Prostate gland (tissue), 2 donors: ENCODE measurements around the gene NOL4.

Experiments
- CTCF ChIP-seq, 4 experiments: fragments of 200-600 bp in 2 of 4; fragments of 450-650 bp in 2 of 4; sonication (generic) in 2 of 4; IDR thresholded peaks; 1 replicate in 3 of 4; 2 replicates in 1 of 4; pipeline ENCODE4 v1.5.1; 2016 to 2019; ENCODE audit warnings: antibody characterized with exemption in 4 of 4, mild to moderate bottlenecking in 2 of 4, moderate library complexity in 2 of 4
- POLR2A ChIP-seq: fragments of 450-650 bp; IDR thresholded peaks from one replicate; pipeline ENCODE4 v1.6.1; 2016; ENCODE audit warnings: antibody characterized with exemption, mild to moderate bottlenecking

DNA sequence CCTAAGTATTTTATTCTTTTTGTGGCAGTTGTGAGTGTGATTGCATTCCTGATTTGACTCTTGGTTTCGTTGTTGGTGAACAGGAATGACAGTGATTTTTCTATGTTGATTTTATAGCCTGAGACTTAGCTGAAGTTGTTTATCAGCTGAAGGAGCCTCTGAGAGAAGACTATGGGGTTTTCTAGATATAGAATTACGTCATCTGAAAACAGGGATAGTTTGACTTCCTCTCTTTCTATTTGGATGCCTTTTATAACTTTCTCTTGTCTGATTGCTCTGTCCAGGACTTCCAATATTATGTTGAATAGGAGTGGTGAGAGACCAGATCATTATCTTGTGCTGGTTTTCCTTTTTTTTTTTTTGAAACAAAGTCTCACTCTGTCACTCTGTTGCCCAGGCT lies 18.0 kb upstream of the NOL4 start:
- no peak for TF ChIP-seq POLR2A
- TF ChIP-seq CTCF (IDR thresholded peaks at IDR 0.05) = no peak
